ENCODE data around the gene LAMC1.
"Not testable (repeated sequence)": the region's sequence is repeated elsewhere in the genome, so short reads cannot be mapped to it uniquely, and the experiment has no call there.

The LAMC1 gene

DNA sequence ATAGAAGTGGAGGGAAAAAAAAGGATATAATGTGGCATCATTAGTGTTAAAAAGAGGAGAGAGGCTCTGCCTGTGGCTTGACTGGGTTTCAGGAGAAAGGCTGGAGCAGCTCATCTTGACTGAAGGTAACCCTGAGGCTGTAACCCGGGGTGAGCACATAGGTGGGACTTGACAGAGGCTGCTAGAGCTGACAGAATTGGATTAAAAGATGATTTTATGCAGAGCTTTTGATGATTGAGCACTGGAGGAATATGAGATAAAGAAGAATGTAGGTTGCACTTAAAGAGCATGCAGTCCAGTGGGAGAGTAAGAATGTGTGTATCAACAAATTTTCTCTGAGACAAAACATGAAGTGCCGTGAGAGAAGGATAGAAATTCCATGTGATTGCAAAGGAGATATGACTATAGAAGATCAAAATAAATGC is 17.3 kb downstream of the LAMC1 start:
- H3K4me3 ChIP-seq = no peak overlapping the region
- H3K4me1 ChIP-seq = peaks cover 29% of the 10 kb centered on the region
- H3K27me3 ChIP-seq (ENCODE audit: low read depth) = no peaks in the 10 kb centered on the region
- no peak for DNase-seq (ENCODE audit: low spot score in 2 of 2)
- no peaks in the 10 kb centered on the region for H3K9me3 ChIP-seq
- in situ Hi-C loops (cut with MboI; ENCODE audit: low sequenced_read_pairs) = no loop called here
- no peaks in the 10 kb centered on the region for H3K36me3 ChIP-seq (replicated peaks)

GRCh38 chr1:183043254-183043653 is 20.0 kb downstream of the LAMC1 start:
- in situ Hi-C loops (cut with MboI; ENCODE audit: low sequenced_read_pairs) = no loop called here
- Histone ChIP-seq H3K4me1 (peaks cover 27% of the 10 kb centered on the region), H3K27me3 (ENCODE audit: low read depth) (no peaks in the 10 kb centered on the region), H3K36me3 (replicated peaks) (no peaks in the 10 kb centered on the region), H3K9me3 (no peaks in the 10 kb centered on the region), H3K4me3 (no peak overlapping the region)
- no peak for DNase-seq (ENCODE audit: low spot score in 2 of 2)

DNA sequence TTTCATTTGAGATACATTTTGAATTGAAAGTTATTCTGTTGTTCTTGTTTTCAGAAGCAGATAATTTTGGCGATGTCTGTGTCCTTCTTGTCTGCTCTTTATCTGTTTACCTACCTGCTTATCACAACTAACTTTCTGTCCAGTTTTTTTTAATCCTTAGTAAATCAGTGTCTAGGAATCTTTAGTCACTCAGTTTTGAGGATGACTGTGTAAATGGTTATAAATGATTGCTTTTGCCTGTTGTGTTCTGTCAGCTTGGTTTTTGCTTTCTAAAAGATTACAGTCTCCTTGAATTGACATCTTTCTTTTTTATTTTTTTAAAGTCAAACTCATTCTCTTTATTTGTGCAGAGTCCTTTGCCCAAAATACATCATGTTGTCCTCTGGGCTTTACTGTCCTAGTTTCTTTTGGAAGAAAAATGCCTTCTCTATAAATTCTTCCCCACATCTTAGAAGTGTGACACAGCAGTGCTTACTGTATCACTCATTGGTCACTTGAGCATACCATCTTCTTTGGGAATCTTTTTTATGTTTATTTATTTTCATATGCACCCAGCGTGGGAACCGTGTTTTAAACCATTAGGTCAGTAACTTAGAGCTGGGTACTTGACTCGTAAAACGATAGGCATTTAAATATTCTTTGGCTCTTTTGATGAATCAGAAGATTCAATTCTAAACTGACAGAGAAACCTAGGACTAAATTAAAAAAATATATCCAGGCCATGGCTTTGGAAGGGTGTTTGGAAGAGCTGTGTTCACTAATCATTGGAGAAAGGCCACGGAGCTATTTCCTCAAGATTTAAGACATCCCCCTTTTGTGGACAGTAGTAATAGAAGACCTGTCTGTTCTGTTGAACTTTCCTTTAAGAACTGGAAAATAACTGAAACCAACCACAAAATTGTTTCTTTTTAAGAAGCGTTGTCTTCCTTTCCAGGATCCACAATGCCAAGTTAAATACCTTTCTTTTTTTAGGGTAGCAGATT is 20.9 kb downstream of the LAMC1 start:
- Histone ChIP-seq H3K4me1 (peaks cover 27% of the 10 kb centered on the region), H3K36me3 (replicated peaks) (no peaks in the 10 kb centered on the region), H3K27me3 (ENCODE audit: low read depth) (no peaks in the 10 kb centered on the region), H3K9me3 (no peaks in the 10 kb centered on the region), H3K4me3 (no peak overlapping the region)
- in situ Hi-C loops (cut with MboI; ENCODE audit: low sequenced_read_pairs) = no loop called here
- no peak for DNase-seq (ENCODE audit: low spot score in 2 of 2)

DNA sequence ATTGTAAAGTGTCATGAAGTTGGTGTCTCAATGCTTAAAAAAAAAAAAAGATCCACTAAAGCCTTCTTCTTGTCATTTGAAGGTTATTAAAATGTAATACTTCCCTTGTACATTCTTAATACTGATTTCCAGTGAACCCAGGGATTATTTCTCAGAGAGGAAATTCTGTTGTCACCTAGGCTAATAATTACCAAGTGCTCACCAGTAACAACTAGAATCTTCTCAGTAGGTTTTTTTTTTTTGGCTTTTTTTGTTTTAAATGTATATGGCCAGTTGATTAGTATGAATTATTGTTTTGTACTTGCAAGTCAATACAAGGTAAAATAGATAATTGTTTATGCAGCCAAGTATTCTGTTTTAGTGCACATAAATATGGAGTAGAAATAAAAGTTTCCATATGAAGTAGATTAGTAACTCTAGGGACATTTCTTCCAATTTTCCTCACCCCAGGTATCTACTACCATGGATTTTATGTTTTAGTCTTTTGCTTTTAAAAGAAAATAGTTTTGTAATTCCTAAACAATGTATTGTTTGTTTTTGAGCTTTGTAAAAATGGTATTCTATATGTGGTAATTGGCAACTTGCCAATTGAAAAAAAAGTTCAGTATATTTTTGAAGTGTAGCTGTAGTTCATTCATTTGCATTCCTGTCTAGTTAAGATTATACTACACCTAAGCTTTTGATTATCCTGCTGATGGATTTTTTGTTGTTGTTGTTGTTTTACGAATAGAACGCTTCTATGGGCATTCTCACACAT is 21.9 kb downstream of the LAMC1 start:
- no peaks in the 10 kb centered on the region for H3K36me3 ChIP-seq (replicated peaks)
- H3K4me1 ChIP-seq = peaks cover 27% of the 10 kb centered on the region
- H3K4me3 ChIP-seq = no peak overlapping the region
- no peak for DNase-seq (ENCODE audit: low spot score in 2 of 2)
- no peaks in the 10 kb centered on the region for H3K9me3 ChIP-seq
- H3K27me3 ChIP-seq (ENCODE audit: low read depth) = no peaks in the 10 kb centered on the region
- in situ Hi-C loops (cut with MboI; ENCODE audit: low sequenced_read_pairs) = no loop called here

DNA sequence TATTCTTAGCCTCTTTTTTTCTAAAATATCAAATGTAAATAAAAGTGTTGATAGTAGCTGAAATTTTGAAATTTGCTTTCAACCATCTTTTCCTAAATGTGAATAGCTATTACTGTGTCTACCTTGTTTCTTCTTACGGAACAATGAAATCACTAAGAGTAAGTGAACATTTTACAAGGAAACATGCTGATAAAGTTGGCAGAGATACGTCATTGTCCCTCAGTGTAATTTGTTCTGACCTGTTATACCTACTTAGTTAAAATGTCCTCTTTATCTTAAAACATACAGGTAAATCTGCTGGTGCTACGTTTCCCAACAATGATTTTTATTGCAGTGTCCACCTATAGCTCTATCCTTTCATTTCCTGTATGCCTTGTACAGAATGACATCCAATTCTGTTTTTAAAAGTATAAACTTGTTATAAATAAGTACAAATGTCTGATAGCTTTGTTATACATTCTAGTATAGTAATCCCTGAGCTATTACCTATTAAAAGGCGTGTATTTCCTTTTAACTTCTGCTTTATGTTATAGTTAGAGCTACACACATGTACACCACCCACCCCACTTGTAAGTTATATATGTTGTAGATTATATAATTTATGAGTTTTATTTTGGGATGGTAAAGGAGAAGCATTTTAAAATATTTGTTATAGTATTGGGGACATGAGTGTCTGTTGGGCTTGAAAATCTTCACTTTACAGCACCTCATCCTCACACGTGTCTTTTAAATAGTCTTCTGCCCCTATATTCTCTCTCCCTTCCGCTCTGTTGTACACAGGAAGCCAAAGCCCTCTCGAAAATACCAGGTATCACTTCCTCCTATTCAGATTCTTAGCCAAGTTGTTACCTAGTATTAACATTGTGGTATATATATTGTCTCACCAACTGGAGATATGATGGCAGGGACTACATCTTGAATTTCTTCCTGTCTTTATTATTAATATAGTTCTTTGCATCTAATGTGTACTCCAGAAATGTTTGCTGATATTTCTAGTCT is 25.2 kb downstream of the LAMC1 start:
- Histone ChIP-seq H3K27me3 (ENCODE audit: low read depth) (no peaks in the 10 kb centered on the region), H3K4me1 (peaks cover 27% of the 10 kb centered on the region), H3K9me3 (no peaks in the 10 kb centered on the region), H3K36me3 (replicated peaks) (no peaks in the 10 kb centered on the region), H3K4me3 (no peak overlapping the region)
- no peak for DNase-seq (ENCODE audit: low spot score in 2 of 2)
- in situ Hi-C loops (cut with MboI; ENCODE audit: low sequenced_read_pairs) = no loop called here

DNA sequence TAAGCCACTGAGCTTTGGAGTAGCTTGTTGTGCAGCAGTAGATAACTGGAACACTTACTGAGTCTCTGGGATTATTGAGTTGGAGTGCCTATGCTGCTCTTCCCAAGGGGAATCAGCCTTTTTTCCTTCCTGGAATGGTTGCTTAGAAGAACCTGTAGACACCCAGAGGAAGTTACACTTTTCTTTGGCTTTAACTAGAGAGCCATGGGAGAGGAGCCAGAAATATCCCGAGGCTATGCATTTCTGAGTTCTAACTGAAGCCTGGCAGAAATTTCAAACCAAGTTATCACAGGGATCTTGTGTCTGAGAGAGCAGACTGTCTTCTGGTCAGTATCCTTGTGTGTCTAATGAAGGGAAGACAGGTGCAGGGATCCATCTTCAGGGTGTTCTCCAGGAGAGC is 28.3 kb downstream of the LAMC1 start:
- no peak for DNase-seq (ENCODE audit: low spot score in 2 of 2)
- Histone ChIP-seq H3K4me1 (peaks cover 7% of the 10 kb centered on the region), H3K9me3 (no peaks in the 10 kb centered on the region), H3K36me3 (replicated peaks) (no peaks in the 10 kb centered on the region), H3K4me3 (no peak overlapping the region), H3K27me3 (ENCODE audit: low read depth) (no peaks in the 10 kb centered on the region)
- in situ Hi-C loops (cut with MboI; ENCODE audit: low sequenced_read_pairs) = no loop called here

DNA sequence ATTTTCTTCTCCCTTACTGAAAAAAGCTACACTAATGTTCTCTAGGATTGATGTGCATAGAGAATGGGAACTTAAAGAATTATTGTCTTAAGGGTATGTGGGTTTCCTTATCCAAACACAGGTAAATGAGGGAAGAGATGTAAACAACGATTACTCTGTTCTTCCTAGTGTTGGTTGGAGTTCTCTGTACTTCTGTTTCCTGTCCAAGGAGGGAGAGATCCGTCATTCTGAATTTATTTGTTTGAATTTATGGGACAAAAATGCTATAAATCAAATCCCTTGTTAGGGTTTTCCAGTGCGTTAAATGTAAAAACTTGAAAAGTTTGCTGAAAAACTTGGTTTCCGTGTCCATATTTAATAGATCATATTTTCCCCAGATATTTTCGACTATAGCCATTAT is 29.6 kb downstream of the LAMC1 start:
- DNase-seq (ENCODE audit: low spot score in 2 of 2) = no peak
- Histone ChIP-seq H3K27me3 (ENCODE audit: low read depth) (no peaks in the 10 kb centered on the region), H3K4me1 (peaks cover under 1% of the 10 kb centered on the region; the same call in 1 of the 2 replicates), H3K36me3 (replicated peaks) (no peaks in the 10 kb centered on the region), H3K4me3 (no peak overlapping the region), H3K9me3 (no peaks in the 10 kb centered on the region)
- in situ Hi-C loops (cut with MboI; ENCODE audit: low sequenced_read_pairs) = no loop called here

DNA sequence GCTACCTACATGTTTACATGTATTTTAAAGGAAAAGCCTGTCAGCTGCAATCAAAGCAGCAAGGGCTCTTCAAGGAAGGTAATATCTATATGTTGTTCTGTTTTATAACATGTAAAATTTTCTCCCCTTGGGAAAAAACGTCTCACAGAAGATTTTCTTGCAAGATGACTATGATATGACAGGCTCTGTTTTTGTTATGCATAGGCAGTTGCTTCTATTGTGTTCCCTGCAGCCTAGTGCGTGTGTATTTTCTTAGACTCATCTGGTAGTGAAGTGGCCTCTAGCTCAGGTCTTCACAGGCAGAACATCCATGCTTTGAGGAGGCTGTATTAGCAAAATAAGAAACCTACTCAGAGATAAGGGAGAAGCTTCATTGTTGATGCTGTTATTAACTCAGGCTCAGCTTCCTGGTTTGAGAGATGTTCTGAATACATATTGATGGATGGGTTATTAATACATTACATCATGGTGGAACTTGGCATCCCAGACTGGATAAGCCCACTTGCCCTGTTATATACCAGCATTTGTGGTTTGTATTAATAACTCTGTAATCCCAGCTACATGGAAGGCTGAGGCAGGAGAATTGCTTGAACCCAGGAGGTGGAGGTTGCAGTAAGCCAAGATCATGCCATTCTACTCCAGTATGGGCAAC is 35.8 kb downstream of the LAMC1 start:
- Histone ChIP-seq H3K36me3 (replicated peaks) (no peaks in the 10 kb centered on the region), H3K4me3 (no peak overlapping the region), H3K4me1 (peaks cover 30% of the 10 kb centered on the region), H3K9me3 (no peaks in the 10 kb centered on the region), H3K27me3 (ENCODE audit: low read depth) (no peaks in the 10 kb centered on the region)
- DNase-seq (ENCODE audit: low spot score in 2 of 2) = peak; percentile 18 to 51
- in situ Hi-C loops (cut with MboI; ENCODE audit: low sequenced_read_pairs) = no loop called here

GRCh38 chr1:183061194-183061593 is 38.0 kb downstream of the LAMC1 start:
- Histone ChIP-seq H3K4me3 (no peak overlapping the region), H3K4me1 (peaks cover 30% of the 10 kb centered on the region), H3K36me3 (replicated peaks) (no peaks in the 10 kb centered on the region), H3K9me3 (no peaks in the 10 kb centered on the region), H3K27me3 (ENCODE audit: low read depth) (no peaks in the 10 kb centered on the region)
- no peak for DNase-seq (ENCODE audit: low spot score in 2 of 2)
- in situ Hi-C loops (cut with MboI; ENCODE audit: low sequenced_read_pairs) = no loop called here

GRCh38 chr1:183063349-183063748 is 40.1 kb downstream of the LAMC1 start:
- Histone ChIP-seq H3K9me3 (no peaks in the 10 kb centered on the region), H3K36me3 (replicated peaks) (no peaks in the 10 kb centered on the region), H3K4me3 (no peak overlapping the region), H3K4me1 (peaks cover 25% of the 10 kb centered on the region), H3K27me3 (ENCODE audit: low read depth) (no peaks in the 10 kb centered on the region)
- DNase-seq (ENCODE audit: low spot score in 2 of 2) = no peak
- in situ Hi-C loops (cut with MboI; ENCODE audit: low sequenced_read_pairs) = no loop called here

GRCh38 chr1:183065168-183065706 is 42.0 kb downstream of the LAMC1 start:
- no peaks in the 10 kb centered on the region for H3K27me3 ChIP-seq (ENCODE audit: low read depth)
- no peaks in the 10 kb centered on the region for H3K9me3 ChIP-seq
- in situ Hi-C loops (cut with MboI; ENCODE audit: low sequenced_read_pairs) = no loop called here
- no peak overlapping the region for H3K4me3 ChIP-seq
- no peaks in the 10 kb centered on the region for H3K36me3 ChIP-seq (replicated peaks)
- DNase-seq (ENCODE audit: low spot score in 2 of 2) = no peak
- peaks cover 9% of the 10 kb centered on the region for H3K4me1 ChIP-seq

DNA sequence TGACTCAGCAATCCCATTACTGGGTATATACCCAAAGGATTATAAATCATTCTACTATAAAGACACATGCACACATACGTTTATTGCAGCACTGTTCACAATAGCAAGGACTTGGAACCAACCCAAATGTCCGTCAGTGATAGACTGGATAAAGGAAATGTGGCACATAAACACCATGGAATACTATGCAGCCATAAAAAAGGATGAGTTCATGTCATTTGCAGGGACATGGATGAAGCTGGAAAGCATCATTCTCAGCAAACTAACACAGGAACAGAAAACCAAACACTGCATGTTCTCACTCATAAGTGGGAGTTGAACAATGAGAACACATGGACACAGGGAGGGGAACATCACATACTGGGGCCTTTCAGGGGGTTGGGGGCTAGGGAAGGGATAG is 43.2 kb downstream of the LAMC1 start:
- in situ Hi-C loops (cut with MboI; ENCODE audit: low sequenced_read_pairs); H3K9me3 ChIP-seq; H3K36me3 ChIP-seq (replicated peaks); H3K27me3 ChIP-seq (ENCODE audit: low read depth); DNase-seq (ENCODE audit: low spot score in 2 of 2); H3K4me3 ChIP-seq; H3K4me1 ChIP-seq: not testable (repeated sequence)
